T-helper 2 cell treated with Interferon-gamma antibody and Interleukin-4, amounts not matched to agents 5 μg/mL and 100 μg/mL, for 36 hours (primary cell): ENCODE data around the gene AP3B1.
"Not testable (repeated sequence)": the region's sequence is repeated elsewhere in the genome, so short reads cannot be mapped to it uniquely, and the experiment has no call there.

ENCODE experiments used
- DNase-seq: peaks from one replicate; pipeline ENCODE4 v3.0.0; 2021; ENCODE audit warnings: low spot score
- H3K27ac Mint-ChIP-seq: one replicate; pipeline ENCODE4 v1.8.0; 2021; ENCODE audit warnings: mild to moderate bottlenecking, mixed read lengths
- H3K27me3 Mint-ChIP-seq: one replicate; pipeline ENCODE4 v1.8.0; 2021; ENCODE audit warnings: low read depth, mixed read lengths
- H3K36me3 Mint-ChIP-seq: one replicate; pipeline ENCODE4 v1.8.0; 2021; ENCODE audit warnings: low read depth, mixed read lengths
- H3K4me1 Mint-ChIP-seq: one replicate; pipeline ENCODE4 v1.8.0; 2021; ENCODE audit warnings: low read depth, mixed read lengths
- H3K4me3 Mint-ChIP-seq: one replicate; pipeline ENCODE4 v1.8.0; 2022; ENCODE audit warnings: mild to moderate bottlenecking, moderate library complexity, mixed read lengths
- H3K9me3 Mint-ChIP-seq: one replicate; pipeline ENCODE4 v1.8.0; 2021; ENCODE audit warnings: mixed read lengths

AP3B1 gene

GRCh38 chr5:78077369-78078068, 217.0 kb downstream of the AP3B1 start:
- H3K27me3 Mint-ChIP-seq: no peaks in the 10 kb centered on the region
- H3K36me3 Mint-ChIP-seq: peaks cover 5% of the 10 kb centered on the region
- no peak overlapping the region for H3K27ac Mint-ChIP-seq
- no peak overlapping the region for H3K4me3 Mint-ChIP-seq
- no peaks in the 10 kb centered on the region for H3K4me1 Mint-ChIP-seq
- no peaks in the 10 kb centered on the region for H3K9me3 Mint-ChIP-seq
- DNase-seq: no peak

GRCh38 chr5:78076351-78076750, 218.1 kb downstream of the AP3B1 start:
- Mint-ChIP-seq H3K36me3 (peaks cover 5% of the 10 kb centered on the region), H3K4me3 (no peak overlapping the region), H3K27ac (no peak overlapping the region), H3K9me3 (no peaks in the 10 kb centered on the region), H3K27me3 (no peaks in the 10 kb centered on the region), H3K4me1 (no peaks in the 10 kb centered on the region)
- DNase-seq: no peak

- Mint-ChIP-seq H3K27ac (no peak overlapping the region), H3K4me3 (no peak overlapping the region), H3K4me1 (no peaks in the 10 kb centered on the region), H3K36me3 (peaks cover 11% of the 10 kb centered on the region), H3K9me3 (peaks cover 9% of the 10 kb centered on the region), H3K27me3 (no peaks in the 10 kb centered on the region)
- DNase-seq: no peak
Measured at GRCh38 chr5:78075301-78075700, 219.2 kb downstream of the AP3B1 start.

- DNase-seq, H3K27ac Mint-ChIP-seq, H3K27me3 Mint-ChIP-seq, H3K4me1 Mint-ChIP-seq, H3K4me3 Mint-ChIP-seq: not testable (repeated sequence)
- Mint-ChIP-seq H3K36me3 (peaks cover 36% of the 10 kb centered on the region), H3K9me3 (peaks cover 40% of the 10 kb centered on the region)
Measured at GRCh38 chr5:78070691-78071090, 223.8 kb downstream of the AP3B1 start.

GRCh38 chr5:78067581-78067980, 226.9 kb downstream of the AP3B1 start:
- not testable (repeated sequence) for H3K4me3 Mint-ChIP-seq, H3K4me1 Mint-ChIP-seq, H3K27me3 Mint-ChIP-seq, H3K27ac Mint-ChIP-seq, DNase-seq
- Mint-ChIP-seq H3K36me3 (peaks cover 35% of the 10 kb centered on the region), H3K9me3 (peaks cover 40% of the 10 kb centered on the region)

- not testable (repeated sequence) for H3K27ac Mint-ChIP-seq, H3K4me3 Mint-ChIP-seq, DNase-seq, H3K27me3 Mint-ChIP-seq, H3K4me1 Mint-ChIP-seq
- H3K9me3 Mint-ChIP-seq: peaks cover 40% of the 10 kb centered on the region
- peaks cover 35% of the 10 kb centered on the region for H3K36me3 Mint-ChIP-seq
Measured at GRCh38 chr5:78066722-78067121, 227.8 kb downstream of the AP3B1 start.

- H3K27me3 Mint-ChIP-seq: no peaks in the 10 kb centered on the region
- peaks cover 31% of the 10 kb centered on the region for H3K36me3 Mint-ChIP-seq
- H3K27ac Mint-ChIP-seq: no peak overlapping the region
- no peak overlapping the region for H3K4me3 Mint-ChIP-seq
- DNase-seq: no peak
- H3K9me3 Mint-ChIP-seq: peaks cover 34% of the 10 kb centered on the region
- H3K4me1 Mint-ChIP-seq: no peaks in the 10 kb centered on the region
Measured at GRCh38 chr5:78065663-78066062, 228.8 kb downstream of the AP3B1 start.

GRCh38 chr5:78064941-78065472, 229.5 kb downstream of the AP3B1 start:
- peaks cover 30% of the 10 kb centered on the region for H3K9me3 Mint-ChIP-seq

GRCh38 chr5:78063495-78063894, 231.0 kb downstream of the AP3B1 start:
- peaks cover 24% of the 10 kb centered on the region for H3K9me3 Mint-ChIP-seq
- H3K27me3 Mint-ChIP-seq: no peaks in the 10 kb centered on the region
- DNase-seq: no peak
- peaks cover 19% of the 10 kb centered on the region for H3K36me3 Mint-ChIP-seq
- H3K4me3 Mint-ChIP-seq: no peak overlapping the region
- H3K27ac Mint-ChIP-seq: no peak overlapping the region
- no peaks in the 10 kb centered on the region for H3K4me1 Mint-ChIP-seq

More at GRCh38 chr5:78064941-78065472, 229.5 kb downstream of the AP3B1 start:
- no peaks in the 10 kb centered on the region for H3K27me3 Mint-ChIP-seq
- DNase-seq: no peak
- no peak overlapping the region for H3K27ac Mint-ChIP-seq
- H3K4me3 Mint-ChIP-seq: no peak overlapping the region
- H3K4me1 Mint-ChIP-seq: no peaks in the 10 kb centered on the region
- H3K36me3 Mint-ChIP-seq: peaks cover 30% of the 10 kb centered on the region

GRCh38 chr5:78062645-78063044, 231.9 kb downstream of the AP3B1 start:
- Mint-ChIP-seq H3K36me3 (peaks cover 16% of the 10 kb centered on the region), H3K27ac (no peak overlapping the region), H3K27me3 (no peaks in the 10 kb centered on the region), H3K4me1 (no peaks in the 10 kb centered on the region), H3K4me3 (no peak overlapping the region), H3K9me3 (peaks cover 15% of the 10 kb centered on the region)
- no peak for DNase-seq

- H3K27ac Mint-ChIP-seq: no peak overlapping the region
- no peaks in the 10 kb centered on the region for H3K27me3 Mint-ChIP-seq
- H3K4me3 Mint-ChIP-seq: no peak overlapping the region
- no peaks in the 10 kb centered on the region for H3K9me3 Mint-ChIP-seq
- no peaks in the 10 kb centered on the region for H3K4me1 Mint-ChIP-seq
- no peaks in the 10 kb centered on the region for H3K36me3 Mint-ChIP-seq
- no peak for DNase-seq
Measured at GRCh38 chr5:78060421-78060820, 234.1 kb downstream of the AP3B1 start.

- Mint-ChIP-seq H3K27ac (no peak overlapping the region), H3K9me3 (no peaks in the 10 kb centered on the region), H3K36me3 (no peaks in the 10 kb centered on the region), H3K4me3 (no peak overlapping the region), H3K4me1 (no peaks in the 10 kb centered on the region), H3K27me3 (no peaks in the 10 kb centered on the region)
- DNase-seq: no peak
Measured at GRCh38 chr5:78058625-78059024, 235.9 kb downstream of the AP3B1 start.

- DNase-seq: no peak
- H3K27me3 Mint-ChIP-seq: no peaks in the 10 kb centered on the region
- H3K36me3 Mint-ChIP-seq: no peaks in the 10 kb centered on the region
- H3K9me3 Mint-ChIP-seq: no peaks in the 10 kb centered on the region
- no peak overlapping the region for H3K27ac Mint-ChIP-seq
- H3K4me1 Mint-ChIP-seq: no peaks in the 10 kb centered on the region
- H3K4me3 Mint-ChIP-seq: no peak overlapping the region
Measured at GRCh38 chr5:78056901-78057514, 237.5 kb downstream of the AP3B1 start.

- Mint-ChIP-seq H3K27ac (no peak overlapping the region), H3K27me3 (no peaks in the 10 kb centered on the region), H3K4me1 (no peaks in the 10 kb centered on the region)
Measured at GRCh38 chr5:78056053-78056452, 238.4 kb downstream of the AP3B1 start.

More at GRCh38 chr5:78056053-78056452, 238.4 kb downstream of the AP3B1 start:
- DNase-seq: no peak
- Mint-ChIP-seq H3K36me3 (no peaks in the 10 kb centered on the region), H3K4me3 (no peak overlapping the region), H3K9me3 (no peaks in the 10 kb centered on the region)
